ENCODE data around the gene PCSK5.

Gene PCSK5

GRCh38 chr9:76155361-76155760, 264.9 kb downstream of the PCSK5 start:
- Histone ChIP-seq H3K27ac (ENCODE audit: low read depth, low read length) (no peak overlapping the region), H3K9me3 (ENCODE audit: control insufficient read depth, insufficient read depth, low read length) (no peaks in the 10 kb centered on the region), H3K4me3 (ENCODE audit: low read depth, low read length) (no peak overlapping the region), H3K27me3 (ENCODE audit: control insufficient read depth, insufficient read depth, low read length) (no peaks in the 10 kb centered on the region), H3K9ac (ENCODE audit: low read depth, low read length) (no peak overlapping the region), H3K36me3 (ENCODE audit: control insufficient read depth, insufficient read depth, low read length) (peaks cover 11% of the 10 kb centered on the region), H3K4me1 (ENCODE audit: control insufficient read depth, insufficient read depth, low read length) (peaks cover 8% of the 10 kb centered on the region)

GRCh38 chr9:76158713-76159112, 268.2 kb downstream of the PCSK5 start:
- no peak overlapping the region for H3K27ac ChIP-seq (ENCODE audit: low read depth, low read length)
- H3K4me1 ChIP-seq (ENCODE audit: control insufficient read depth, insufficient read depth, low read length) = peaks cover 18% of the 10 kb centered on the region
- H3K4me3 ChIP-seq (ENCODE audit: low read depth, low read length) = no peak overlapping the region
- peaks cover 18% of the 10 kb centered on the region for H3K36me3 ChIP-seq (ENCODE audit: control insufficient read depth, insufficient read depth, low read length)
- H3K9ac ChIP-seq (ENCODE audit: low read depth, low read length) = no peak overlapping the region
- H3K9me3 ChIP-seq (ENCODE audit: control insufficient read depth, insufficient read depth, low read length) = no peaks in the 10 kb centered on the region
- no peaks in the 10 kb centered on the region for H3K27me3 ChIP-seq (ENCODE audit: control insufficient read depth, insufficient read depth, low read length)

DNA sequence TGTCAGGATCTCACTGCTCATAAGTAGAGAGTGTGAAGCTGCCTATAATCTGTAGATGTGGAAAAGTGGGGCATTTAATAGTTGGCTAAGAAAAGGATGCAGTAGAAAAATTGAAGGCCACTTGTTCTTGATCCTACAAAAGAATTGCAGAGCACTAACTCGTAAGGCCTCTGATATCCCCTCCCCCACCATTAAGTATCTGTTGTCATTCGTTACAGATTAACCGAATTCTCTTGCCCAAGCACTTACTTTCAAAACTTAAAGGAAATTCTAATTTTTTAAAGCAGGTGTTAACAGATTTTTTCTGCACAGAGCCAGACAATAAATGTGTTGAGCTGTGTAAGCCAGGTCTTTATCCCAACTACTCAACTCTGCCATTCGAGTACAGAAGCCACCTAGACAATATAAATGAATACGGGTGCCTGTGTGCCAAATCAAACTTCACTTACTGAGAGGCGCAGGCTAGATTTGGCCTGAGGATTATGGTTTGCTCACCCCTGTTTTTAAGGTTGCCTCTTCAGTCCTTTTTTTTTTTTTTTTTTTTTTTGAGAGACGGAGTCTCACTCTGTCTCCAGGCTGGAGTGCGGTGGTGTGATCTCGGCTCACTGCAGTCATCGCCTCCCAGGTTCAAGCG, 268.9 kb downstream of the PCSK5 start:
- Histone ChIP-seq H3K4me1 (ENCODE audit: control insufficient read depth, insufficient read depth, low read length) (peaks cover 18% of the 10 kb centered on the region), H3K27me3 (ENCODE audit: control insufficient read depth, insufficient read depth, low read length) (no peaks in the 10 kb centered on the region), H3K9ac (ENCODE audit: low read depth, low read length) (no peak overlapping the region), H3K4me3 (ENCODE audit: low read depth, low read length) (no peak overlapping the region), H3K36me3 (ENCODE audit: control insufficient read depth, insufficient read depth, low read length) (peaks cover 22% of the 10 kb centered on the region), H3K27ac (ENCODE audit: low read depth, low read length) (no peak overlapping the region), H3K9me3 (ENCODE audit: control insufficient read depth, insufficient read depth, low read length) (no peaks in the 10 kb centered on the region)

GRCh38 chr9:76161106-76161505, 270.6 kb downstream of the PCSK5 start:
- H3K9ac ChIP-seq (ENCODE audit: low read depth, low read length) = no peak overlapping the region
- H3K36me3 ChIP-seq (ENCODE audit: control insufficient read depth, insufficient read depth, low read length) = peaks cover 24% of the 10 kb centered on the region
- H3K4me3 ChIP-seq (ENCODE audit: low read depth, low read length) = no peak overlapping the region
- peaks cover 18% of the 10 kb centered on the region for H3K4me1 ChIP-seq (ENCODE audit: control insufficient read depth, insufficient read depth, low read length)
- H3K27ac ChIP-seq (ENCODE audit: low read depth, low read length) = peak overlapping the region; percentile 2
- no peaks in the 10 kb centered on the region for H3K9me3 ChIP-seq (ENCODE audit: control insufficient read depth, insufficient read depth, low read length)
- H3K27me3 ChIP-seq (ENCODE audit: control insufficient read depth, insufficient read depth, low read length) = no peaks in the 10 kb centered on the region

GRCh38 chr9:76161541-76161940, 271.1 kb downstream of the PCSK5 start:
- no peaks in the 10 kb centered on the region for H3K27me3 ChIP-seq (ENCODE audit: control insufficient read depth, insufficient read depth, low read length)
- H3K4me1 ChIP-seq (ENCODE audit: control insufficient read depth, insufficient read depth, low read length) = peaks cover 18% of the 10 kb centered on the region
- no peak overlapping the region for H3K4me3 ChIP-seq (ENCODE audit: low read depth, low read length)
- peaks cover 24% of the 10 kb centered on the region for H3K36me3 ChIP-seq (ENCODE audit: control insufficient read depth, insufficient read depth, low read length)
- H3K9me3 ChIP-seq (ENCODE audit: control insufficient read depth, insufficient read depth, low read length) = no peaks in the 10 kb centered on the region
- peak overlapping the region; percentile 2 for H3K27ac ChIP-seq (ENCODE audit: low read depth, low read length)
- no peak overlapping the region for H3K9ac ChIP-seq (ENCODE audit: low read depth, low read length)

DNA sequence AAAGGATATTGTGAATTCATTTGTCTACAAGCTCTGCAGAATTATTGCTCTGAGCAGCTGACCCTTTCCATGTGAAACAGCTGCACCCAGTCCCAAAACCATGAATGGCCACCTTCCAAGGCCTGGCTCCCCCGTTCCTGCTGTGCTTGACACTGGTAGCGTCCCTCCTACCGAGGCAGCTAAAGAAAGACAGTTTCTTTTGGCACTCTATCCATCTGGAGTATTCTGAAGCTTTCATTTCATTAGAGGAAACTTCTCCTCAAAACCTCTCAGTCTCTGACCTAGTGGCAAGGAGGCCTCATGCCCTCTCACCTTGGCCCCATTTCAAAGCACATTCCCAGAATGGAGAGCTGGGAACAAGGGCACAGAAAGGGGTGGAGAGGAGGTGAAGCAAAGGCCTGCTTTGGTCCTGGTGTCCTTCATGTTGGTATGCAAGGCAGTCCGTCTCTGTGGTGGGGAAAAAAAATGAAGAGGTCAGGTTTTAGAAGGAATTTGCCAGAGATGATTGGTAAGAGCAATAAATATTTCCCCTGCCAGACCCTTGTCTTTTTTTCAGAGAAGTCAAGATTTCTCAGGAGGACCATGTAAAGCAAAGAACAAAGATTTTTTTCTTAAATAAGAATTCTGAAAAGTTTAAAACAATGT, 271.7 kb downstream of the PCSK5 start:
- H3K9ac ChIP-seq (ENCODE audit: low read depth, low read length) = no peak overlapping the region
- no peak overlapping the region for H3K27ac ChIP-seq (ENCODE audit: low read depth, low read length)
- no peaks in the 10 kb centered on the region for H3K9me3 ChIP-seq (ENCODE audit: control insufficient read depth, insufficient read depth, low read length)

GRCh38 chr9:76162751-76163500, 272.5 kb downstream of the PCSK5 start:
- Histone ChIP-seq H3K27me3 (ENCODE audit: control insufficient read depth, insufficient read depth, low read length) (no peaks in the 10 kb centered on the region), H3K9ac (ENCODE audit: low read depth, low read length) (no peak overlapping the region), H3K4me1 (ENCODE audit: control insufficient read depth, insufficient read depth, low read length) (peaks cover 18% of the 10 kb centered on the region), H3K4me3 (ENCODE audit: low read depth, low read length) (no peak overlapping the region), H3K9me3 (ENCODE audit: control insufficient read depth, insufficient read depth, low read length) (no peaks in the 10 kb centered on the region), H3K27ac (ENCODE audit: low read depth, low read length) (no peak overlapping the region), H3K36me3 (ENCODE audit: control insufficient read depth, insufficient read depth, low read length) (peaks cover 32% of the 10 kb centered on the region)

More for the DNA sequence above, 271.7 kb downstream of the PCSK5 start:
- H3K27me3 ChIP-seq (ENCODE audit: control insufficient read depth, insufficient read depth, low read length) = no peaks in the 10 kb centered on the region
- peaks cover 25% of the 10 kb centered on the region for H3K36me3 ChIP-seq (ENCODE audit: control insufficient read depth, insufficient read depth, low read length)
- H3K4me3 ChIP-seq (ENCODE audit: low read depth, low read length) = no peak overlapping the region
- peaks cover 18% of the 10 kb centered on the region for H3K4me1 ChIP-seq (ENCODE audit: control insufficient read depth, insufficient read depth, low read length)

- no peak overlapping the region for H3K9ac ChIP-seq (ENCODE audit: low read depth, low read length)
- H3K27me3 ChIP-seq (ENCODE audit: control insufficient read depth, insufficient read depth, low read length) = no peaks in the 10 kb centered on the region
- peaks cover 40% of the 10 kb centered on the region; the same call in 1 of the 2 replicates for H3K36me3 ChIP-seq (ENCODE audit: control insufficient read depth, insufficient read depth, low read length)
- no peaks in the 10 kb centered on the region for H3K9me3 ChIP-seq (ENCODE audit: control insufficient read depth, insufficient read depth, low read length)
- no peak overlapping the region for H3K27ac ChIP-seq (ENCODE audit: low read depth, low read length)
- 0 out of 2 replicates have a peak, but pooled peaks cover 5% of the 10 kb centered on the region for H3K4me1 ChIP-seq (ENCODE audit: control insufficient read depth, insufficient read depth, low read length)
- H3K4me3 ChIP-seq (ENCODE audit: low read depth, low read length) = no peak overlapping the region
Measured at GRCh38 chr9:76166526-76166925, 276.1 kb downstream of the PCSK5 start.

DNA sequence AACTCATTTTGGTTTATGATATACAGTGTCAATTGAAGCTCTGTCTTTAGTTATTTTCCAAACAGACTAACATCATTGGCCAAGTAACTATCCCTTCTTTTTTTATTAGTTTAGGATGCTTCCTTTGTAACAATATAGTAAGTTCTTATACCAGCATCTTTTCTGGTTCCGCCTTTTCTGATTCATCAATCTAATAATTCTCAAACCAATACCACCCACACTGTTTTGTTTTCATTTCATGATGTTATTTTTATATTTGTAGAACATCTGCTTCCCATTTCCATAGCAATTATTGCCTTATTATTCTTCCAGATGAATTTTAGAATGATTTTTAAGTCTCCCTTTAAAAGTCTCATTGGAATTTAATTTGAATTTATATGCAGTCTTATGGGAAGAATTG, 285.7 kb downstream of the PCSK5 start:
- peaks cover 10% of the 10 kb centered on the region; the same call in 1 of the 2 replicates for H3K36me3 ChIP-seq (ENCODE audit: control insufficient read depth, insufficient read depth, low read length)
- H3K4me1 ChIP-seq (ENCODE audit: control insufficient read depth, insufficient read depth, low read length) = peaks cover 3% of the 10 kb centered on the region; the same call in 1 of the 2 replicates
- H3K27me3 ChIP-seq (ENCODE audit: control insufficient read depth, insufficient read depth, low read length) = no peaks in the 10 kb centered on the region
- no peak overlapping the region for H3K27ac ChIP-seq (ENCODE audit: low read depth, low read length)
- no peak overlapping the region for H3K4me3 ChIP-seq (ENCODE audit: low read depth, low read length)
- no peak overlapping the region for H3K9ac ChIP-seq (ENCODE audit: low read depth, low read length)
- no peaks in the 10 kb centered on the region for H3K9me3 ChIP-seq (ENCODE audit: control insufficient read depth, insufficient read depth, low read length)

DNA sequence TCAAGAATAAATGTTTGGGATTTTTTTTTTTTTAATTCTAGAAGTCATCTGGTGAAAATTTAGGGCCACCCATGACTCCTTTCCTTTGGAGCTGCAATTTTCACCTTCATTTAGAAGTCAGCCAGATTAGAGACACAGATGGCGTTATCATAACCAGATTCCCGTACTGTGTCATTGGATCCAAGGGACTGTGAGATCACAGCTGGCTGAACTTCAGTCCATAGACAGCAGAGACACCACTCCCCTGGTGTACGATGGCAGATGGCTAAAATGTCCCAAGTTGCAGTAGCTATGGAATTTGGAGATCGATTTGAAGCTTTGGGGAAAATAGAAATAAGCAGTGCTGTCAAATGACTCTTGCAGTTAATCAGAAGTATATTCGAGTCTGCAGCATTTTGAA, 287.5 kb downstream of the PCSK5 start:
- no peaks in the 10 kb centered on the region for H3K27me3 ChIP-seq (ENCODE audit: control insufficient read depth, insufficient read depth, low read length)
- H3K4me1 ChIP-seq (ENCODE audit: control insufficient read depth, insufficient read depth, low read length) = peaks cover 4% of the 10 kb centered on the region; the same call in 1 of the 2 replicates
- no peak overlapping the region for H3K4me3 ChIP-seq (ENCODE audit: low read depth, low read length)
- no peaks in the 10 kb centered on the region for H3K9me3 ChIP-seq (ENCODE audit: control insufficient read depth, insufficient read depth, low read length)
- H3K36me3 ChIP-seq (ENCODE audit: control insufficient read depth, insufficient read depth, low read length) = peaks cover 21% of the 10 kb centered on the region; the same call in 1 of the 2 replicates
- no peak overlapping the region for H3K9ac ChIP-seq (ENCODE audit: low read depth, low read length)
- no peak overlapping the region for H3K27ac ChIP-seq (ENCODE audit: low read depth, low read length)

- peaks cover 4% of the 10 kb centered on the region; the same call in 1 of the 2 replicates for H3K4me1 ChIP-seq (ENCODE audit: control insufficient read depth, insufficient read depth, low read length)
- no peak overlapping the region for H3K27ac ChIP-seq (ENCODE audit: low read depth, low read length)
- H3K27me3 ChIP-seq (ENCODE audit: control insufficient read depth, insufficient read depth, low read length) = no peaks in the 10 kb centered on the region
- no peak overlapping the region for H3K4me3 ChIP-seq (ENCODE audit: low read depth, low read length)
- H3K9me3 ChIP-seq (ENCODE audit: control insufficient read depth, insufficient read depth, low read length) = no peaks in the 10 kb centered on the region
- no peak overlapping the region for H3K9ac ChIP-seq (ENCODE audit: low read depth, low read length)
- H3K36me3 ChIP-seq (ENCODE audit: control insufficient read depth, insufficient read depth, low read length) = peaks cover 27% of the 10 kb centered on the region; the same call in 1 of the 2 replicates
Measured at GRCh38 chr9:76180541-76180940, 290.1 kb downstream of the PCSK5 start.
